Limb (tissue), 2 donors: ENCODE results near the gene KLHL29.

Experiments used
- DNase-seq, 2 donors: peaks; one replicate each; pipeline ENCODE4 v3.0.0-alpha.2; 2016; ENCODE audit errors: extremely low spot score in 2 of 2

Gene KLHL29

GRCh38 chr2:23651187-23652080 is 266.5 kb downstream of the KLHL29 start:
- no peak for DNase-seq

- no peak for DNase-seq
Observed at GRCh38 chr2:23653326-23653725, 268.3 kb downstream of the KLHL29 start.

GRCh38 chr2:23654756-23655155 is 269.8 kb downstream of the KLHL29 start:
- DNase-seq = no peak

GRCh38 chr2:23655934-23656596 is 271.1 kb downstream of the KLHL29 start:
- DNase-seq = no peak

- DNase-seq = no peak
Observed at GRCh38 chr2:23656597-23656973, 271.6 kb downstream of the KLHL29 start.

- no peak for DNase-seq
Observed at GRCh38 chr2:23657371-23657770, 272.4 kb downstream of the KLHL29 start.

- DNase-seq = no peak
Observed at GRCh38 chr2:23657934-23658333, 273.0 kb downstream of the KLHL29 start.

GRCh38 chr2:23658466-23658942 is 273.5 kb downstream of the KLHL29 start:
- DNase-seq = no peak

- DNase-seq = no peak
Observed at GRCh38 chr2:23659328-23659727, 274.3 kb downstream of the KLHL29 start.

GRCh38 chr2:23659773-23660172 is 274.8 kb downstream of the KLHL29 start:
- no peak for DNase-seq

GRCh38 chr2:23660237-23660636 is 275.3 kb downstream of the KLHL29 start:
- no peak for DNase-seq

GRCh38 chr2:23661276-23662050 is 276.5 kb downstream of the KLHL29 start:
- no peak for DNase-seq

- no peak for DNase-seq
Observed at GRCh38 chr2:23662466-23662865, 277.5 kb downstream of the KLHL29 start.

GRCh38 chr2:23662941-23663920 is 278.3 kb downstream of the KLHL29 start:
- DNase-seq = peak in 1 of 2 donors; percentile 65

GRCh38 chr2:23664066-23664788 is 279.2 kb downstream of the KLHL29 start:
- no peak for DNase-seq

GRCh38 chr2:23666241-23666979 is 281.4 kb downstream of the KLHL29 start:
- DNase-seq = no peak

- DNase-seq = no peak
Observed at GRCh38 chr2:23666980-23667357, 282.0 kb downstream of the KLHL29 start.

- no peak for DNase-seq
Observed at GRCh38 chr2:23668756-23669304, 283.9 kb downstream of the KLHL29 start.
